Panc1 (cell line): ENCODE results near the gene ST8SIA5. TPM values are rescaled to one million over a fixed set of nuclear protein-coding genes. Genes with fewer than 3 reads are reported as not detected.

Source experiments
- ATAC-seq: fragments of 200-7000 bp; cut with Tn5 transposase; 2 replicates; pipeline ENCODE4 v1.9.1; 2020; ENCODE audit warnings: mild to moderate bottlenecking, moderate library complexity
- BruUV-seq: library from RNA; stranded (reverse); fragments of 400-500 nt; replicated peaks from 2 replicates; lab custom pipeline; 2021; lab: Mats Ljungman, UMichigan
- CTCF ChIA-PET: fragments of 300-600 bp; sonication (Branson Sonifier 250); formaldehyde crosslinking; loops from one replicate; lab custom pipeline; 2022; ENCODE audit warnings: antibody characterized with exemption; lab: Charles Lee
- POLR2A ChIA-PET: fragments of 300-600 bp; sonication (Branson Sonifier 250); formaldehyde crosslinking; loops from one replicate; lab custom pipeline; 2022; ENCODE audit warnings: antibody characterized with exemption; lab: Charles Lee
- DNase-seq: peaks from one replicate; pipeline ENCODE4 v3.0.0-alpha.2; 2010; ENCODE audit warnings: low read depth, low spot score
- H3K27ac ChIP-seq: 2 replicates; pipeline ENCODE4 v1.5.1; 2011; ENCODE audit warnings: mild to moderate bottlenecking, low read length, inconsistent platforms
- H3K27me3 ChIP-seq: fragments of 200-500 bp; sonication (Bioruptor generic); 2 replicates; pipeline ENCODE4 v1.6.0; 2014; ENCODE audit warnings: low read length, inconsistent platforms; ENCODE audit not compliant: control insufficient read depth, insufficient read depth
- H3K36me3 ChIP-seq: fragments of 200-500 bp; sonication (Bioruptor generic); 2 replicates; pipeline ENCODE4 v1.5.1; 2014; ENCODE audit warnings: inconsistent platforms, mild to moderate bottlenecking, low read length, moderate library complexity; ENCODE audit not compliant: control insufficient read depth, insufficient read depth
- H3K4me1 ChIP-seq: 2 replicates; pipeline ENCODE4 v1.5.1; 2011; ENCODE audit warnings: inconsistent platforms, mild to moderate bottlenecking, low read length, moderate library complexity; ENCODE audit not compliant: control insufficient read depth, insufficient read depth
- H3K4me3 ChIP-seq, 2 experiments: 2 replicates each; pipeline ENCODE4 v1.5.1; 2011 to 2012; ENCODE audit warnings: low read depth in 2 of 2, low read length in 2 of 2, mild to moderate bottlenecking in 2 of 2, inconsistent platforms in 1 of 2, moderate library complexity in 1 of 2
- H3K9me3 ChIP-seq: fragments of 200-500 bp; sonication (Bioruptor generic); 2 replicates; pipeline ENCODE4 v1.5.1; 2014; ENCODE audit warnings: low read depth, mild to moderate bottlenecking, inconsistent platforms, low read length, moderate library complexity; ENCODE audit not compliant: control insufficient read depth, insufficient read depth
- POLR2AphosphoS5 ChIP-seq: IDR thresholded peaks from 2 replicates; pipeline ENCODE4 v1.6.1; 2012; ENCODE audit warnings: mild to moderate bottlenecking, low read depth, low read length, moderate library complexity
- SIN3A ChIP-seq: IDR thresholded peaks from 2 replicates; pipeline ENCODE4 v1.6.1; 2012; ENCODE audit warnings: low read depth, mild to moderate bottlenecking, low read length, moderate library complexity, borderline replicate concordance; ENCODE audit not compliant: insufficient read depth
- TCF7L2 ChIP-seq: IDR thresholded peaks from 2 replicates; pipeline ENCODE4 v1.6.1; 2011; ENCODE audit warnings: mild to moderate bottlenecking, low read depth, low read length, inconsistent platforms
- in situ Hi-C: cut with HindIII; loops from 2 replicates; pipeline ENCODE4 v1.10.0; 2016; ENCODE audit warnings: low sequenced_read_pairs, low pct_unique_long_range_greater_than_20kb
- intact Hi-C: fragments of 100-400 bp; cut with micrococcal nuclease; formaldehyde crosslinking; loops from one replicate; pipeline ENCODE4 v1.10.0; 2022; ENCODE audit not compliant: unreplicated experiment
- total RNA-seq: library from RNA; stranded (reverse); gene quantifications from one replicate; pipeline ENCODE4 v1.2.1, GENCODE V29; 2021; ENCODE audit not compliant: unreplicated experiment
- TF ChIP-seq, protein P1 (sequence below): fragments of 450-650 bp; IDR thresholded peaks from 2 replicates; pipeline ENCODE4 v1.5.1; 2017; ENCODE audit warnings: mild to moderate bottlenecking
- TF ChIP-seq, protein P2 (sequence below), 2 experiments: IDR thresholded peaks; 2 replicates each; pipeline ENCODE4 v1.6.1; 2011 to 2012; ENCODE audit warnings: low read depth in 2 of 2, control low read depth in 1 of 2, low read length in 1 of 2, mild to moderate bottlenecking in 1 of 2, moderate library complexity in 1 of 2; ENCODE audit not compliant: insufficient read depth in 1 of 2

The ST8SIA5 gene
- total RNA-seq, 1 experiment from 2014 or later: 0.15 TPM

GRCh38 chr18:46727177-46727576 lies 29.7 kb downstream of the ST8SIA5 start:
- Histone ChIP-seq H3K36me3 (no peaks in the 10 kb centered on the region), H3K27ac (no peak overlapping the region), H3K27me3 (no peaks in the 10 kb centered on the region), H3K4me3 (no peak overlapping the region), H3K9me3 (no peaks in the 10 kb centered on the region), H3K4me1 (no peaks in the 10 kb centered on the region)
- CTCF ChIA-PET: no interaction called here
- TF ChIP-seq, protein P1, sequence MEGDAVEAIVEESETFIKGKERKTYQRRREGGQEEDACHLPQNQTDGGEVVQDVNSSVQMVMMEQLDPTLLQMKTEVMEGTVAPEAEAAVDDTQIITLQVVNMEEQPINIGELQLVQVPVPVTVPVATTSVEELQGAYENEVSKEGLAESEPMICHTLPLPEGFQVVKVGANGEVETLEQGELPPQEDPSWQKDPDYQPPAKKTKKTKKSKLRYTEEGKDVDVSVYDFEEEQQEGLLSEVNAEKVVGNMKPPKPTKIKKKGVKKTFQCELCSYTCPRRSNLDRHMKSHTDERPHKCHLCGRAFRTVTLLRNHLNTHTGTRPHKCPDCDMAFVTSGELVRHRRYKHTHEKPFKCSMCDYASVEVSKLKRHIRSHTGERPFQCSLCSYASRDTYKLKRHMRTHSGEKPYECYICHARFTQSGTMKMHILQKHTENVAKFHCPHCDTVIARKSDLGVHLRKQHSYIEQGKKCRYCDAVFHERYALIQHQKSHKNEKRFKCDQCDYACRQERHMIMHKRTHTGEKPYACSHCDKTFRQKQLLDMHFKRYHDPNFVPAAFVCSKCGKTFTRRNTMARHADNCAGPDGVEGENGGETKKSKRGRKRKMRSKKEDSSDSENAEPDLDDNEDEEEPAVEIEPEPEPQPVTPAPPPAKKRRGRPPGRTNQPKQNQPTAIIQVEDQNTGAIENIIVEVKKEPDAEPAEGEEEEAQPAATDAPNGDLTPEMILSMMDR: no peak
- BruUV-seq: no TSS peak
- POLR2A ChIA-PET: no interaction called here
- in situ Hi-C loops: no loop called here
- intact Hi-C loops: no loop called here
- ATAC-seq (no peak), DNase-seq (no peak)

DNA sequence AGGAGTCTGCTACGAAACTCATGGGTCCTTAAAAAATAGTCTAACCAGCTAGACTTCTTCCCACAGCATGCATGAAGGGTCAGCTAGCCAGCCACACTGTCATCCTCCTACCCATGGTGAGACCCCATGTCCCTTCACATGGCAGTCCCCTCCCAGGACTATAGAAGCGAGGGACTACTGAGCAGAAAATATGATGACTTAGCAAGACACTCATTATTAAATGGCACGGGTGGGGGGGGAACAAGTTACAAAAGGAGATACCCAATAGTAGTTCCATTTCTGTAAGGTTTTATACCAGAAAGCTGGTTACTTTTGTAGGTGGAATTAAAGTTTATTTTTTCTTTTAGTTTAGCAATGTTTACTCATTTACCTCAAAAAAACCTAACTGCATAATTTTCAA lies 31.5 kb downstream of the ST8SIA5 start:
- ATAC-seq (no peak), DNase-seq (no peak)
- in situ Hi-C loops: no loop called here
- no peaks in the 10 kb centered on the region for H3K9me3 ChIP-seq
- TF ChIP-seq, protein P2, sequence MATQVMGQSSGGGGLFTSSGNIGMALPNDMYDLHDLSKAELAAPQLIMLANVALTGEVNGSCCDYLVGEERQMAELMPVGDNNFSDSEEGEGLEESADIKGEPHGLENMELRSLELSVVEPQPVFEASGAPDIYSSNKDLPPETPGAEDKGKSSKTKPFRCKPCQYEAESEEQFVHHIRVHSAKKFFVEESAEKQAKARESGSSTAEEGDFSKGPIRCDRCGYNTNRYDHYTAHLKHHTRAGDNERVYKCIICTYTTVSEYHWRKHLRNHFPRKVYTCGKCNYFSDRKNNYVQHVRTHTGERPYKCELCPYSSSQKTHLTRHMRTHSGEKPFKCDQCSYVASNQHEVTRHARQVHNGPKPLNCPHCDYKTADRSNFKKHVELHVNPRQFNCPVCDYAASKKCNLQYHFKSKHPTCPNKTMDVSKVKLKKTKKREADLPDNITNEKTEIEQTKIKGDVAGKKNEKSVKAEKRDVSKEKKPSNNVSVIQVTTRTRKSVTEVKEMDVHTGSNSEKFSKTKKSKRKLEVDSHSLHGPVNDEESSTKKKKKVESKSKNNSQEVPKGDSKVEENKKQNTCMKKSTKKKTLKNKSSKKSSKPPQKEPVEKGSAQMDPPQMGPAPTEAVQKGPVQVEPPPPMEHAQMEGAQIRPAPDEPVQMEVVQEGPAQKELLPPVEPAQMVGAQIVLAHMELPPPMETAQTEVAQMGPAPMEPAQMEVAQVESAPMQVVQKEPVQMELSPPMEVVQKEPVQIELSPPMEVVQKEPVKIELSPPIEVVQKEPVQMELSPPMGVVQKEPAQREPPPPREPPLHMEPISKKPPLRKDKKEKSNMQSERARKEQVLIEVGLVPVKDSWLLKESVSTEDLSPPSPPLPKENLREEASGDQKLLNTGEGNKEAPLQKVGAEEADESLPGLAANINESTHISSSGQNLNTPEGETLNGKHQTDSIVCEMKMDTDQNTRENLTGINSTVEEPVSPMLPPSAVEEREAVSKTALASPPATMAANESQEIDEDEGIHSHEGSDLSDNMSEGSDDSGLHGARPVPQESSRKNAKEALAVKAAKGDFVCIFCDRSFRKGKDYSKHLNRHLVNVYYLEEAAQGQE (IDR thresholded peaks at IDR 0.05; ENCODE audit: insufficient read depth in 1 of 2, low read depth in 2 of 2, low read length in 1 of 2): no peak
- TF ChIP-seq SIN3A: no peak
- TF ChIP-seq, protein P1: no peak
- no peak for TF ChIP-seq TCF7L2
- TF ChIP-seq POLR2AphosphoS5: no peak
- POLR2A ChIA-PET: no interaction called here
- no peaks in the 10 kb centered on the region for H3K36me3 ChIP-seq
- H3K4me1 ChIP-seq: no peaks in the 10 kb centered on the region
- no peaks in the 10 kb centered on the region for H3K27me3 ChIP-seq
- H3K27ac ChIP-seq: no peak overlapping the region
- no peak overlapping the region for H3K4me3 ChIP-seq
- intact Hi-C loops: no loop called here
- CTCF ChIA-PET: no interaction called here
- no TSS peak for BruUV-seq

GRCh38 chr18:46723856-46724415 lies 32.9 kb downstream of the ST8SIA5 start:
- ChIA-PET CTCF (no interaction called here), POLR2A (no interaction called here)
- Histone ChIP-seq H3K36me3 (no peaks in the 10 kb centered on the region), H3K4me3 (no peak overlapping the region), H3K9me3 (no peaks in the 10 kb centered on the region), H3K4me1 (no peaks in the 10 kb centered on the region), H3K27ac (no peak overlapping the region), H3K27me3 (no peaks in the 10 kb centered on the region)
- ATAC-seq (no peak), DNase-seq (no peak)
- intact Hi-C loops: no loop called here
- no TSS peak for BruUV-seq
- in situ Hi-C loops: no loop called here
- TF ChIP-seq, protein P1: no peak
- TF ChIP-seq, protein P2 (IDR thresholded peaks at IDR 0.05; ENCODE audit: insufficient read depth in 1 of 2, low read depth in 2 of 2, low read length in 1 of 2): no peak
- TF ChIP-seq SIN3A: no peak
- TF ChIP-seq TCF7L2: no peak
- no peak for TF ChIP-seq POLR2AphosphoS5
